HUES64 (cell line): Measurements from ENCODE around the gene RNF167.

Experiments used
- H3K27ac ChIP-seq: 2 replicates; pipeline ENCODE4 v1.7.0; 2013; ENCODE audit warnings: low read depth, low read length, inconsistent platforms
- H3K27me3 ChIP-seq: 2 replicates; pipeline ENCODE4 v1.6.1; 2013; ENCODE audit warnings: mild to moderate bottlenecking, low read length; ENCODE audit not compliant: insufficient read depth
- H3K36me3 ChIP-seq: 2 replicates; pipeline ENCODE4 v1.6.1; 2013; ENCODE audit warnings: mild to moderate bottlenecking, low read length; ENCODE audit not compliant: insufficient read depth
- H3K4me1 ChIP-seq: 2 replicates; pipeline ENCODE4 v1.6.1; 2013; ENCODE audit warnings: mild to moderate bottlenecking, low read length, moderate library complexity; ENCODE audit not compliant: insufficient read depth
- H3K4me3 ChIP-seq: 2 replicates; pipeline ENCODE4 v1.5.1; 2013; ENCODE audit warnings: mild to moderate bottlenecking, low read length, moderate library complexity
- H3K9ac ChIP-seq: 2 replicates; pipeline ENCODE4 v1.6.1; 2013; ENCODE audit warnings: mild to moderate bottlenecking, low read depth, low read length
- H3K9me3 ChIP-seq: 2 replicates; pipeline ENCODE4 v1.6.1; 2013; ENCODE audit warnings: low read depth, low read length; ENCODE audit not compliant: insufficient read depth
- WGBS: fragments of 150-250, 120-280 bp; methylation state at CpG from one replicate; pipeline ENCODE4 v1.1.7; 2013; ENCODE audit warnings: missing lambda C conversion rate; 5-methylcytosine and 5-hydroxymethylcytosine counted together

RNF167 gene

DNA sequence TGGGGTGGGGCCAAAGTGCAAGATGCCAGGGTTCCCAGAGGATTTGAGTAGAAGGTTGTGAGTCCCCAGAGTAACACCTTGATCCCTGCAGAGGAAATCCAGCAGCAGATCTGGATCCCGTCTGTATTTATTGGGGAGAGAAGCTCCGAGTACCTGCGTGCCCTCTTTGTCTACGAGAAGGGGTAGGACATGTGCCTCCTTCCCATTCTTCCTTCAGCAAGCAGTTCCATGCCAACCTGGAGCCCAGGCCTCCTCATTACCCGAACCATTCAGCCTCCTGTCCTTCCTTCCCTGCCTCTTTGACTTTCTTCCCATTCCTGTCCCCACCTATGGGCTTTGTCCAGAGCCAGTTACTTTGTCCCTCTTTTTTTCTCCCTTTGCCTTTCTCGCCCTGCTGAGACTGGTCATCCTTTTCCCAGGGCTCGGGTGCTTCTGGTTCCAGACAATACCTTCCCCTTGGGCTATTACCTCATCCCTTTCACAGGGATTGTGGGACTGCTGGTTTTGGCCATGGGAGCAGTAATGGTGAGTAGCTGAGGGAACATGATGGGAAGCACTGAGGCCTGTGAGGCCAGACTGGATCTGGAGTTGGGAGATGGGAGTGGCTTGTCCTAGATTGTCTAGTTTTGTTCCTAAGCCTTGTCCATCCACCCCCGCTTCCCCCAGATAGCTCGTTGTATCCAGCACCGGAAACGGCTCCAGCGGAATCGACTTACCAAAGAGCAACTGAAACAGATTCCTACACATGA is 2.9 kb downstream of the RNF167 start:
- H3K27ac ChIP-seq, result no peak overlapping the region
- H3K4me3 ChIP-seq, result no peak overlapping the region
- H3K4me1 ChIP-seq, result peaks cover 32% of the 10 kb centered on the region; the same call in 1 of the 2 replicates
- WGBS, result 93% methylated on average over 13 of the region's 13 CpGs
- peaks cover 63% of the 10 kb centered on the region for H3K36me3 ChIP-seq
- H3K9me3 ChIP-seq, result no peaks in the 10 kb centered on the region
- no peak overlapping the region for H3K9ac ChIP-seq
- no peaks in the 10 kb centered on the region for H3K27me3 ChIP-seq

DNA sequence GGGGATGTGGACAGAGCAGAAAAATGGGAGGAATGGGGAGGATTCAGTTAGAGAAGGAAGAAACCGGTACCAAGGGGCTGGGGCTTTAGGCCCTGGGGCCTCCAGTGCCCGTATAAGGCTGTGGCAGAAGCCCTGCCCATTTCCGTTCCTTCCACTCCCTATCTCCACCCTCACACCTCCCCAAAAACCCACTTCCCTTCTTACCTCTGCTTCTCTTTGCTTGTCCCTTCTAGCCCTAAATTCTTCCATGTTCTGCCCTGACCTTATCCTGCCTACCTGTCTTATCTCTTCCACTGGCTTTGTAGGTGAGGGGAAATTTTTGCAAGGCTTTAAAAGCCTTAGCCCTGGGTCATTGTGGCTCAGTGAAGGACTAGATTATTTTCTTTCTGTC is 4.1 kb downstream of the RNF167 start:
- Histone ChIP-seq H3K4me3 (no peak overlapping the region), H3K36me3 (peaks cover 57% of the 10 kb centered on the region), H3K27me3 (no peaks in the 10 kb centered on the region), H3K9me3 (no peaks in the 10 kb centered on the region), H3K27ac (peak overlapping the region; percentile 100; the same call in 1 of the 2 replicates), H3K9ac (no peak overlapping the region; the same call in 1 of the 2 replicates), H3K4me1 (peaks cover 24% of the 10 kb centered on the region; the same call in 1 of the 2 replicates)
- 87% methylated on average over 3 of the region's 3 CpGs for WGBS

DNA sequence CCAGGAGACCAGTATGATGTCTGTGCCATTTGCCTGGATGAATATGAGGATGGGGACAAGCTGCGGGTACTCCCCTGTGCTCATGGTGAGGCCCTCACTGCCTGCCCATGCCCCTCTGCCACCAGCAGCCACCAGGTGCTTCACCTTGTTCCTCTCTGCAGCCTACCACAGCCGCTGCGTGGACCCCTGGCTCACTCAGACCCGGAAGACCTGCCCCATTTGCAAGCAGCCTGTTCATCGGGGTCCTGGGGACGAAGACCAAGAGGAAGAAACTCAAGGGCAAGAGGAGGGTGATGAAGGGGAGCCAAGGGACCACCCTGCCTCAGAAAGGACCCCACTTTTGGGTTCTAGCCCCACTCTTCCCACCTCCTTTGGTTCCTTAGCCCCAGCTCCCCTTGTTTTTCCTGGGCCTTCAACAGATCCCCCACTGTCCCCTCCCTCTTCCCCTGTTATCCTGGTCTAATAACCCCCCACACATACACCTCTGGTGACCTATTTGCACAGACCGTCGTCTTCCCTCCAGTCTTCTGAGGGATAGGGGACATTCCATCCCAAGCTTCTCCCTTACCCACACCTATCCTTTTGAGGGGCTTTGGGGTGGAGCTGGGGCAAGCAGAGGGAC is 4.6 kb downstream of the RNF167 start:
- Histone ChIP-seq H3K9ac (no peak overlapping the region; the same call in 1 of the 2 replicates), H3K27ac (peak overlapping the region; percentile 100), H3K9me3 (no peaks in the 10 kb centered on the region), H3K4me3 (0 out of 2 replicates have a peak overlapping the region, but pooled peaks have one; percentile 99), H3K27me3 (no peaks in the 10 kb centered on the region), H3K36me3 (peaks cover 57% of the 10 kb centered on the region), H3K4me1 (peaks cover 24% of the 10 kb centered on the region; the same call in 1 of the 2 replicates)
- WGBS, result 89% methylated on average over 6 of the region's 8 CpGs

- H3K4me3 ChIP-seq, result peak overlapping the region; percentile 99; the same call in 1 of the 2 replicates
- 80% methylated on average over 7 of the region's 7 CpGs for WGBS
- peaks cover 57% of the 10 kb centered on the region for H3K36me3 ChIP-seq
- H3K9me3 ChIP-seq, result no peaks in the 10 kb centered on the region
- no peaks in the 10 kb centered on the region for H3K27me3 ChIP-seq
- H3K27ac ChIP-seq, result peak overlapping the region; percentile 100
- H3K9ac ChIP-seq, result peak overlapping the region; percentile 25; the same call in 1 of the 2 replicates
- peaks cover 24% of the 10 kb centered on the region; the same call in 1 of the 2 replicates for H3K4me1 ChIP-seq
Observed at GRCh38 chr17:4945176-4945943, 5.3 kb downstream of the RNF167 start.

GRCh38 chr17:4945944-4946280 is 5.8 kb downstream of the RNF167 start:
- H3K9ac ChIP-seq, result peak overlapping the region; percentile 74; the same call in 1 of the 2 replicates
- peaks cover 26% of the 10 kb centered on the region for H3K4me1 ChIP-seq
- no peaks in the 10 kb centered on the region for H3K9me3 ChIP-seq
- no peaks in the 10 kb centered on the region for H3K27me3 ChIP-seq
- H3K4me3 ChIP-seq, result peak overlapping the region; percentile 99; the same call in 1 of the 2 replicates
- WGBS, result 73% methylated on average over 4 of the region's 4 CpGs
- peak overlapping the region; percentile 100; the same call in 1 of the 2 replicates for H3K27ac ChIP-seq
- H3K36me3 ChIP-seq, result peaks cover 57% of the 10 kb centered on the region

DNA sequence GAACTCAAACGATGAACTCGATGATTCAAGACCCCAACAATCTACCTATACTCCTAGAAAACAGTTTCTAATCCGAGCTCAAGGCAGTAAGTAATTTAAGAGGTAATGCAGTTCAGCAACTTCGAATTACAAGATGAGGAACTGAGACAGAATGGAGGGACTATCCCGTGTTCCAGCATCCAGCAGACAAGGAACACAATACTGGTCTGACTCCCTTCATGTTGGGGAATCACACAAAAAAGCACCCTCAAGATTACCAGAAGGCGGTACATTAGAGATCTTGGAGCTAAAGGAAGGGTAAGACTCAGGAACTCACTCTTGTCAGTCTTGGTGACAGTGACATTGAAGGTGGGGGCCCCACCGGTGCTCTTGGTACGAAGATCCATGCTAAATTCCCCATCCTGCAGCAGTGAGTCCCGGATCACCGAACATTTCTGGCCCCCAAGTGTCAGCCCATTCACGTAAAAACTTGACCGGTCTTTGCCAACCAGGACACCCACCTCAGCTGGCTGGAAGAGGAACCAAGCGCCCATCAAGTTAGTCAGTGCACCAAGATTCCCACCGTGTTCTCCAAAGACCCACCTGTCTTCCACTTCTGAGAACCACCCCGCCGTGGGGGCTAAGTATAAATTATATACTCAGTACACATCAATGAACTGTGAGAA is 6.4 kb downstream of the RNF167 start:
- 54% methylated on average over 14 of the region's 16 CpGs for WGBS
- peaks cover 27% of the 10 kb centered on the region for H3K4me1 ChIP-seq
- no peaks in the 10 kb centered on the region for H3K27me3 ChIP-seq
- peak overlapping the region; percentile 74 for H3K9ac ChIP-seq
- peaks cover 57% of the 10 kb centered on the region for H3K36me3 ChIP-seq
- H3K27ac ChIP-seq, result peak overlapping the region; percentile 100
- no peaks in the 10 kb centered on the region for H3K9me3 ChIP-seq
- peak overlapping the region; percentile 99 for H3K4me3 ChIP-seq

DNA sequence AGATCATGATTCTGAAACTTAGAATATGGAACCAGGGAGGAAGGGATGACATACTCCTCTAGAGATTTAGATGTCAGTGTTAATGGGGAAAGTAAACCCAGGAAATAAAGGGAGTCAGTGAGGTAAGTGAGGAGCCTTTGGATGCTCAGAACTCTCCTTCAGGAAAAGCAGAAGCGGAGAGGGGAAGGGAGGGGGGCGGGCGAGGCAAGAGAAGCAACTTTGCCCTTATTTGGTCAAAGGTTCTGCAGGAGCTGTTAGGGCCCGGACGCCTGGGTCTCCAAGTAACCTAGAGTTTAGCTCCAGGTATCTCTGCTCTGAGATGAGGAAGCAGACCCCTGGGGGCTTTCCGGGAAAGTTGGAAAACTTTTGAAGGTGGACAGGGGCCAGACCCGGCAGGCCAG is 6.9 kb downstream of the RNF167 start:
- no peaks in the 10 kb centered on the region for H3K27me3 ChIP-seq
- 3% methylated on average over 7 of the region's 7 CpGs for WGBS
- no peaks in the 10 kb centered on the region for H3K9me3 ChIP-seq
- peak overlapping the region; percentile 100 for H3K27ac ChIP-seq
- peaks cover 54% of the 10 kb centered on the region for H3K36me3 ChIP-seq
- peak overlapping the region; percentile 99 for H3K4me3 ChIP-seq
- peaks cover 32% of the 10 kb centered on the region for H3K4me1 ChIP-seq
- peak overlapping the region; percentile 74 for H3K9ac ChIP-seq

DNA sequence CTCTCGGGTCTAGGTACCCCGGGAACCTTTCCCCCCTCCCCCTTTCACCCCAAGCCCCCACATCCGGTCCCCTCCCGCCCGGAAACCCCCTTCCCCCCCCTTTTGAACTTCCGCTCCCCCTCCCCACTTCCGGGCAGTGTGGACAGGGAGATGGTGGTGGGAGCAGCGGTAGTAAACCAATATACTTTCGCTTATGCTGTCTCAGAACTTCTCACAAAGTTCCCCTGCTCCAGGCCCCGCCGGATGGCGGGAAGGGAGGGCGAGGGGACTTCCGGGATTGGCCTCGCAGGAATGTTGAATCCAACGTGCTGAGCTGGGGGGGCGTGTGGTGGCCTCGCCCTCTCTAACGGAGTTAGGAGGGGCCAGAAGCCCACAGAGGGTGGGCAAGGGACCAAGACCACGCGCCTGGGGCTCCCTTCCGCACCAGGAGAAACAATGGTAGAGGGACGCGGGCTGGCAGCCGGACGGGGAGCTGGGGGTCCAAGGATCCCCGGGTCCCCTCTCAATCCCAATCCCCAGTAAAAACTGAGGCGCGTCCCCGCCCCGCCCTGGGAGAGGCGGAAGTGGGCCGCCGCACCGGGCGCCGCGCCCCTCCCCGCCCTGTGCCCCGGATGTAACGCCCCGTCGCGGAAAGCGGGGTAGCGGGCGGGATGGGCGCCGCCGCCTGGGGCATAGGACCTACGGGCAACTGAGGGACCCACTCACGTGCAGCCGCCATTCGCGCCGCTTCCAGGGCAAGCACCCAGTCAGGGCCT is 7.5 kb downstream of the RNF167 start:
- Histone ChIP-seq H3K9me3 (no peaks in the 10 kb centered on the region), H3K4me1 (peaks cover 32% of the 10 kb centered on the region), H3K27me3 (no peaks in the 10 kb centered on the region), H3K4me3 (peak overlapping the region; percentile 99), H3K36me3 (peaks cover 49% of the 10 kb centered on the region), H3K9ac (peak overlapping the region; percentile 99), H3K27ac (peak overlapping the region; percentile 100)
- under 1% methylated on average over 48 of the region's 56 CpGs for WGBS

DNA sequence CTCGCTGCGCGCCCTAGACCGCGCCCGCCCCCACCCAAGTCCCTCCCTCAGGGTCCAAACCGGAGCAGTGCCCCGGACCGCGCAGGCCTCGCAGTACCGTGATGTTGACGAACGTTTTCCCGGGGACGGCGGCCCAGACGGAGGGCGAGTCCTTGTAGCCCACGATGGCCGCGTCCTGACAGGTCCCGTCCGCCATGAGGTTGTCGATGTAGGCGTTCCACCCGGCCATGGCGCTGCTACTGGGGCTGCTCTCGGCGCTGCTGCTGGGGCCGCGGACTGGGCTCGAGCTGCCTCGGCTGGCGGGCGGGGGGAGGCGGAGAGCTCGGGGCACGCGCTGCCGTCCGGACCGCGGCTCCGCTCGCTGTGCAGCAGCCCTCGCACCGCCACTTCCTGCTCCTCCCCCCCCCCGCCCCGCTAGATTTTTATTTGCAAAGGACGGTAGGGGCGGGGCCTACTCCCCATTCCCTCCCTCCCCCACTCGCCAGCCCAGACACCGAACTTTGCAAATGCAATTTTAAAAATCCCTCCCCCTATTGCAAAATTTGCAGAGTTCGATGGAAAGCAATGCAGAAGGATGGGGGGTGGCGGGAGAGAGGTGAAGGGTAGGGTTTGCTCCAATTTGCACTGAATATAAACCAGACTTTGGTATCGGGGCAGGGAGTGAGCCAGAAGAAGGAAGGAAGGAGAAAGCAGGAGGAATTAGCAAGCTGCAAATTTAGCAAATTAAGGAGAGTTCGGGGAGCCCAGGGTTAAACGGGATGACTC is 8.3 kb downstream of the RNF167 start, which contains the start of gene PFN1:
Gene PFN1, minus strand, starts transcription at position 365 of the 765 bp plus-strand sequence. Its CDS starts 136 bp downstream, at position 229.
- peak within 1 kb of the TSS; percentile 100 for H3K27ac ChIP-seq
- under 1% methylated on average over 55 of the region's 59 CpGs for WGBS
- H3K4me3 ChIP-seq, result peak within 1 kb of the TSS; percentile 99
- H3K9ac ChIP-seq, result peak within 1 kb of the TSS; percentile 99
- H3K4me1 ChIP-seq, result peaks cover 32% of the 10 kb centered on the region
- H3K27me3 ChIP-seq, result no peaks in the 10 kb centered on the region
- peaks cover 41% of the 10 kb centered on the region for H3K36me3 ChIP-seq
- no peaks in the 10 kb centered on the region for H3K9me3 ChIP-seq
